PC-3 (cell line): ENCODE data around the gene ANKS1B. TPM values are rescaled to one million over a fixed set of nuclear protein-coding genes. Genes with fewer than 3 reads are reported as not detected.
A peak's percentile ranks its signal among the peaks of the same experiment; 100 is the strongest.

ENCODE experiments used
- ATAC-seq: fragments of 200-7000 bp; cut with Tn5 transposase; 2 replicates; pipeline ENCODE4 v1.9.1; 2020; ENCODE audit warnings: mild to moderate bottlenecking, moderate library complexity
- BruUV-seq: library from RNA; stranded (reverse); fragments of 400-500 nt; replicated peaks from 2 replicates; lab custom pipeline; 2021; lab: Mats Ljungman, UMichigan
- CTCF ChIA-PET: fragments of 300-600 bp; sonication (Branson Sonifier 250); formaldehyde crosslinking; loops from one replicate; lab custom pipeline; 2022; ENCODE audit warnings: antibody characterized with exemption; lab: Charles Lee
- POLR2A ChIA-PET: fragments of 300-600 bp; sonication (Branson Sonifier 250); formaldehyde crosslinking; loops from one replicate; lab custom pipeline; 2022; ENCODE audit warnings: antibody characterized with exemption; ENCODE audit not compliant: unreplicated experiment; lab: Charles Lee
- DNase-seq: peaks from one replicate; pipeline ENCODE4 v3.0.0-alpha.2; 2015
- H2AFZ ChIP-seq: fragments of 300-600 bp; sonication (generic); 2 replicates; pipeline ENCODE4 v1.6.0; 2016; ENCODE audit warnings: antibody characterized with exemption, low read length
- H3F3A ChIP-seq: fragments of 300-600 bp; sonication (generic); one replicate; pipeline ENCODE4 v1.6.0; 2017; ENCODE audit warnings: antibody characterized with exemption, low read length, control low read depth, mild to moderate bottlenecking; ENCODE audit not compliant: unreplicated experiment
- H3K27ac ChIP-seq: fragments of 300-600 bp; sonication (generic); 2 replicates; pipeline ENCODE4 v1.5.1; 2016; ENCODE audit warnings: mild to moderate bottlenecking, low read length
- H3K27me3 ChIP-seq: fragments of 300-600 bp; sonication (generic); 2 replicates; pipeline ENCODE4 v1.6.1; 2016; ENCODE audit warnings: low read length, mixed read lengths
- H3K36me3 ChIP-seq: fragments of 300-600 bp; sonication (generic); 2 replicates; pipeline ENCODE4 v1.6.1; 2016; ENCODE audit warnings: low read depth, mixed run types, low read length, mixed read lengths
- H3K4me1 ChIP-seq: fragments of 300-600 bp; sonication (generic); 2 replicates; pipeline ENCODE4 v1.5.1; 2016; ENCODE audit warnings: low read length; ENCODE audit not compliant: insufficient read depth
- H3K4me2 ChIP-seq: fragments of 300-600 bp; sonication (generic); 2 replicates; pipeline ENCODE4 v1.6.0; 2016; ENCODE audit warnings: low read length
- H3K4me3 ChIP-seq: fragments of 300-600 bp; sonication (generic); 2 replicates; pipeline ENCODE4 v1.5.1; 2016; ENCODE audit warnings: mild to moderate bottlenecking, low read length, mixed read lengths
- H3K79me2 ChIP-seq: fragments of 300-600 bp; sonication (generic); 2 replicates; pipeline ENCODE4 v1.6.1; 2017; ENCODE audit warnings: low read length, mixed read lengths
- H3K9ac ChIP-seq: fragments of 300-600 bp; sonication (generic); 2 replicates; pipeline ENCODE4 v1.6.0; 2016; ENCODE audit warnings: mild to moderate bottlenecking, low read length
- H3K9me2 ChIP-seq: fragments of 300-600 bp; sonication (generic); replicated peaks from 2 replicates; pipeline ENCODE4 v1.6.1; 2016; ENCODE audit warnings: mixed run types, low read length, mixed read lengths
- H3K9me3 ChIP-seq: fragments of 300-600 bp; sonication (generic); 2 replicates; pipeline ENCODE4 v1.6.1; 2016; ENCODE audit warnings: low read length, mixed read lengths
- H4K20me1 ChIP-seq: fragments of 300-600 bp; sonication (generic); 2 replicates; pipeline ENCODE4 v1.6.1; 2016; ENCODE audit warnings: low read length, mixed read lengths
- EZH2 ChIP-seq: fragments of 300-600 bp; sonication (generic); IDR thresholded peaks from one replicate; pipeline ENCODE4 v1.6.1; 2017; ENCODE audit warnings: antibody characterized with exemption, mild to moderate bottlenecking, low read length; ENCODE audit not compliant: unreplicated experiment
- EZH2phosphoT487 ChIP-seq: fragments of 300-600 bp; sonication (generic); IDR thresholded peaks from 2 replicates; pipeline ENCODE4 v1.6.1; 2018; ENCODE audit warnings: mild to moderate bottlenecking, antibody characterized with exemption, low read length, borderline replicate concordance
- intact Hi-C: fragments of 100-400 bp; cut with micrococcal nuclease; formaldehyde crosslinking; loops from 2 replicates; pipeline ENCODE4 v1.9.0; 2023
- total RNA-seq: library from RNA; depleted of rRNA; stranded (reverse); fragments of >200 nt; gene quantifications from 2 replicates; pipeline ENCODE4 v1.2.3, GENCODE V29; 2014
- TF ChIP-seq, protein P1 (sequence below): fragments of 300-600 bp; sonication (generic); conservative IDR thresholded peaks from 2 replicates; pipeline ENCODE4 v1.5.1; 2017; ENCODE audit warnings: antibody characterized with exemption, low read depth, mild to moderate bottlenecking, low read length

Gene ANKS1B
- total RNA-seq, 1 experiment from 2014 or later, result 0.07 TPM

DNA sequence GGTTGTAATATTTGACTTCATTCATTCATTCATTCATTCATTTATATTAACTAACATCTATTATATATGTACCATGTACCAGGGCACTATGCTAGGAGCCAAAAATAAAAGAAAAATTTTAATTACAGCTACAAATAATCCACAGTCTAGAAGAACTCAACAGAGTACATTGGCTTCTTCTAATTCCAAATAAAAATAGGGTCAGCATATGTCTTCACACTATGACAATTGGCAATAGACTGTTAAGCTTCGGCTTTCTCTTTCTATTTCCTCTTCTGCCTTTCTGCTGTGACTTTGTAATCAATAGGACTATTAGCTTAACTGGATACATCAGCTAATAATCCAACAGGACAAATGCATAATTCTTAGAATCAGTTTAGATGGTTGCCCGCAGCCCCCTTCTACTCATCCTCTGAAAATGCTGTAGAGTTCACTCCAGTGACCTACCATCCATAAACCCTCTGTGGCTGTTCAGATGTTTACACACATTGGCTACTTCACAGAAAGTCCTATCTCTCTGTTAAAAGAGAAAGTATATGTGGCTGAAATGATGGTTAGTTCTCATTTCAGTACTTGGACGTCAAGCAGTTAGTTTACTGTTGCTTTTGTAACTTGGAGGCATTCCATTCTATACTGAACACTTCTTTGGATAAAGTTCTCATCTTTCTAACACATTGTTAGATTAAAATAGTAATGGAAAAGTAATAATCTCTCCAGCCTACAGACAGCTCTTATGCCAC, 782.7 kb downstream of the ANKS1B start:
- Histone ChIP-seq H3K9me2 (no peaks in the 10 kb centered on the region), H3K4me1 (no peaks in the 10 kb centered on the region), H2AFZ (no peak overlapping the region), H3K9ac (no peak overlapping the region), H3K27ac (no peak overlapping the region), H3K9me3 (no peaks in the 10 kb centered on the region), H3K27me3 (peaks cover 15% of the 10 kb centered on the region; the same call in 1 of the 2 replicates), H3K36me3 (no peaks in the 10 kb centered on the region), H3F3A (no peaks in the 10 kb centered on the region), H4K20me1 (no peaks in the 10 kb centered on the region), H3K4me2 (no peak overlapping the region), H3K79me2 (no peaks in the 10 kb centered on the region), H3K4me3 (no peak overlapping the region)
- TF ChIP-seq EZH2 (no peak), EZH2phosphoT487 (no peak)
- TF ChIP-seq, protein P1, sequence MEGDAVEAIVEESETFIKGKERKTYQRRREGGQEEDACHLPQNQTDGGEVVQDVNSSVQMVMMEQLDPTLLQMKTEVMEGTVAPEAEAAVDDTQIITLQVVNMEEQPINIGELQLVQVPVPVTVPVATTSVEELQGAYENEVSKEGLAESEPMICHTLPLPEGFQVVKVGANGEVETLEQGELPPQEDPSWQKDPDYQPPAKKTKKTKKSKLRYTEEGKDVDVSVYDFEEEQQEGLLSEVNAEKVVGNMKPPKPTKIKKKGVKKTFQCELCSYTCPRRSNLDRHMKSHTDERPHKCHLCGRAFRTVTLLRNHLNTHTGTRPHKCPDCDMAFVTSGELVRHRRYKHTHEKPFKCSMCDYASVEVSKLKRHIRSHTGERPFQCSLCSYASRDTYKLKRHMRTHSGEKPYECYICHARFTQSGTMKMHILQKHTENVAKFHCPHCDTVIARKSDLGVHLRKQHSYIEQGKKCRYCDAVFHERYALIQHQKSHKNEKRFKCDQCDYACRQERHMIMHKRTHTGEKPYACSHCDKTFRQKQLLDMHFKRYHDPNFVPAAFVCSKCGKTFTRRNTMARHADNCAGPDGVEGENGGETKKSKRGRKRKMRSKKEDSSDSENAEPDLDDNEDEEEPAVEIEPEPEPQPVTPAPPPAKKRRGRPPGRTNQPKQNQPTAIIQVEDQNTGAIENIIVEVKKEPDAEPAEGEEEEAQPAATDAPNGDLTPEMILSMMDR, result no peak
- intact Hi-C loops, result no loop called here
- CTCF ChIA-PET, result no interaction called here
- ATAC-seq, result no peak
- POLR2A ChIA-PET, result no interaction called here
- no peak for DNase-seq
- no TSS peak for BruUV-seq

DNA sequence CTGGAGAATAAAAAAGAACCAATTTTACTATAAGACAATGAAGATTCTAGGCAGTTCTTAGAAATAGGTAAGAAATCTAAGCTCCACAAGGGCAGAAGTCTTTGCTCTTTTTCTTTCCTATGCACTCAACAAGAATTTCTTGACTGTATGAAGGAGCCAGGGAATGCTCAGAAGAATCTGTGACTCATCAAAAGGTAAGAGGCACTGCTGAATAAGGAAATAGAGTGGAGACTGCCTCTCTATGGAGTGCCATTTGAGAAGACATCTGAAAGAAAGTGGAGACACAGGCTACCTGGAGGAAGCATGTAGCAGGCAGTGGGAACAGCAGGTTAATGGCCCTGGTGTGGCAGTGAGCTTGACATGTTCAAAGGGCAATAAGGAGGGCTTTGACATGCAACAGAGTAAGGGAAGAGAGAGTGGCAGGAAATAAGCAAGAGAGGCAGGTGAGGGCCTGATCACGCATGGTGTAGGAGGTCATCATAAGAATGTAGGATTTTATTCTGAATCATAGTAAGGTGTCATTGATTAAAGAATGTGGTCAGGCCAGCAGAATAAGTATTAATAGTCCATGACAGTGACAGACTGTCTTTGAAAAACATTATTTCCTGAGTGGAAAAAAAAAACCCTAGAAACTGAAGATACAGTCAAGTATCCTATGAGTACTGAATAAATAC, 783.9 kb downstream of the ANKS1B start:
- ChIA-PET POLR2A (interaction anchor here (0.6 kb wide), 1 partner anchor 551 kb away, joined by 3 read pairs; no protein-coding TSS in a partner anchor), CTCF (no interaction called here)
- no TSS peak for BruUV-seq
- Histone ChIP-seq H3K9me3 (no peaks in the 10 kb centered on the region), H3K27me3 (peaks cover 15% of the 10 kb centered on the region; the same call in 1 of the 2 replicates), H3K4me2 (no peak overlapping the region), H4K20me1 (no peaks in the 10 kb centered on the region), H3K79me2 (no peaks in the 10 kb centered on the region), H3K9ac (no peak overlapping the region), H3K4me3 (no peak overlapping the region), H3K27ac (no peak overlapping the region), H3K4me1 (no peaks in the 10 kb centered on the region), H2AFZ (no peak overlapping the region), H3F3A (no peaks in the 10 kb centered on the region), H3K9me2 (no peaks in the 10 kb centered on the region), H3K36me3 (no peaks in the 10 kb centered on the region)
- DNase-seq (peak; percentile 39), ATAC-seq (no peak)
- intact Hi-C loops, result no loop called here
- TF ChIP-seq, protein P1, result no peak
- TF ChIP-seq EZH2phosphoT487 (no peak), EZH2 (no peak)
